ENCODE measurements around the gene LRP2.

LRP2 gene

GRCh38 chr2:169087757-169088379, 274.5 kb downstream of the LRP2 start:
- no peak for DNase-seq (ENCODE audit: low read depth)

- DNase-seq (ENCODE audit: low read depth) = no peak
Measured at GRCh38 chr2:169086893-169087467, 275.4 kb downstream of the LRP2 start.

GRCh38 chr2:169082995-169083394, 279.3 kb downstream of the LRP2 start:
- DNase-seq (ENCODE audit: low read depth) = no peak

GRCh38 chr2:169081551-169081950, 280.8 kb downstream of the LRP2 start:
- no peak for DNase-seq (ENCODE audit: low read depth)

- DNase-seq (ENCODE audit: low read depth) = no peak
Measured at GRCh38 chr2:169080250-169081069, 281.9 kb downstream of the LRP2 start.

GRCh38 chr2:169077674-169078240, 284.6 kb downstream of the LRP2 start:
- no peak for DNase-seq (ENCODE audit: low read depth)

All from activated gamma-delta T cell treated with anti-CD3 and anti-CD28 coated beads, Interleukin-2, amount 50 U/mL, for 16 hours (primary cell).